Vagina (tissue), 2 donors: ENCODE data around the gene WNK2. TPM values are rescaled to one million over a fixed set of nuclear protein-coding genes. Genes with fewer than 3 reads are reported as not detected.
A peak's percentile ranks its signal among the peaks of the same experiment; 100 is the strongest.

Experiments used
- DNase-seq, 2 donors: peaks; one replicate each; pipeline ENCODE4 v3.0.0-alpha.2; 2017; ENCODE audit errors: extremely low spot score in 2 of 2
- H3K27ac ChIP-seq: fragments of 200-600 bp; sonication (generic); one replicate; pipeline ENCODE4 v1.5.1; 2019
- H3K27me3 ChIP-seq: fragments of 200-600 bp; sonication (generic); one replicate; pipeline ENCODE4 v1.5.1; 2019
- H3K36me3 ChIP-seq, 2 donors: fragments of 200-600 bp; sonication (generic); one replicate each; pipeline ENCODE4 v1.5.1; 2017 to 2019
- H3K4me1 ChIP-seq: fragments of 200-600 bp; sonication (generic); one replicate; pipeline ENCODE4 v1.5.1; 2019
- H3K4me3 ChIP-seq, 2 donors: fragments of 200-600 bp; sonication (generic); 1 replicate in 1 of 2; 2 replicates in 1 of 2; pipeline ENCODE4 v1.5.1; 2016 to 2019
- H3K9me3 ChIP-seq: fragments of 200-600 bp; sonication (generic); one replicate; pipeline ENCODE4 v1.5.1; 2019
- CTCF ChIP-seq, 3 experiments: fragments of 450-650 bp in 2 of 3; fragments of 200-600 bp in 1 of 3; sonication (generic) in 1 of 3; IDR thresholded peaks; one replicate each; pipeline ENCODE4 v1.5.1; 2017 to 2019; ENCODE audit warnings: antibody characterized with exemption in 3 of 3, mild to moderate bottlenecking in 2 of 3, moderate library complexity in 2 of 3
- POLR2A ChIP-seq, 2 donors: fragments of 450-650 bp; IDR thresholded peaks; one replicate each; pipeline ENCODE4 v1.6.1; 2017; ENCODE audit warnings: antibody characterized with exemption in 2 of 2, mild to moderate bottlenecking in 2 of 2, moderate library complexity in 2 of 2
- POLR2AphosphoS5 ChIP-seq, 2 donors: sonication (generic); formaldehyde crosslinking; IDR thresholded peaks; one replicate each; pipeline ENCODE4 v1.9.0; 2017; ENCODE audit warnings: antibody characterized with exemption in 2 of 2, mild to moderate bottlenecking in 2 of 2, low read depth in 1 of 2; ENCODE audit not compliant: insufficient read depth in 1 of 2
- intact Hi-C: fragments of 100-400 bp; cut with DNase I; formaldehyde crosslinking; loops from one replicate; pipeline ENCODE4 v1.15.1; 2023
- total RNA-seq: library from RNA; depleted of rRNA; stranded (reverse); fragments of >200 nt; gene quantifications from one replicate; pipeline ENCODE4 v1.2.3, GENCODE V29; 2016

The WNK2 gene
- total RNA-seq, 1 donor from 2014 or later = 24.8 TPM

GRCh38 chr9:93306081-93306480 lies 122.1 kb downstream of the WNK2 start:
- Histone ChIP-seq H3K4me3 (no peak overlapping the region), H3K9me3 (no peaks in the 10 kb centered on the region), H3K27ac (no peak overlapping the region), H3K36me3 (no peaks in the 10 kb centered on the region), H3K4me1 (no peaks in the 10 kb centered on the region), H3K27me3 (no peaks in the 10 kb centered on the region)
- peak; percentile 34 to 65 for DNase-seq
- intact Hi-C loops = loop anchor here (2.0 kb wide), 1 partner anchor 147 kb away; no protein-coding TSS in a partner anchor
- TF ChIP-seq POLR2A (IDR thresholded peaks at IDR 0.05) (no peak), CTCF (IDR thresholded peaks at IDR 0.05) (no peak), POLR2AphosphoS5 (IDR thresholded peaks at IDR 0.05; ENCODE audit: insufficient read depth in 1 of 2, low read depth in 1 of 2) (no peak)

GRCh38 chr9:93306579-93307091 lies 122.7 kb downstream of the WNK2 start:
- H3K4me1 ChIP-seq = no peaks in the 10 kb centered on the region
- intact Hi-C loops = loop anchor here (2.0 kb wide), 1 partner anchor 148 kb away; no protein-coding TSS in a partner anchor
- TF ChIP-seq POLR2AphosphoS5 (IDR thresholded peaks at IDR 0.05; ENCODE audit: insufficient read depth in 1 of 2, low read depth in 1 of 2) = no peak
- TF ChIP-seq CTCF (IDR thresholded peaks at IDR 0.05) = no peak
- TF ChIP-seq POLR2A (IDR thresholded peaks at IDR 0.05) = no peak
- H3K9me3 ChIP-seq = no peaks in the 10 kb centered on the region
- H3K27me3 ChIP-seq = no peaks in the 10 kb centered on the region
- DNase-seq = peak; percentile 75 to 87
- H3K4me3 ChIP-seq = no peak overlapping the region
- H3K27ac ChIP-seq = no peak overlapping the region
- no peaks in the 10 kb centered on the region for H3K36me3 ChIP-seq

DNA sequence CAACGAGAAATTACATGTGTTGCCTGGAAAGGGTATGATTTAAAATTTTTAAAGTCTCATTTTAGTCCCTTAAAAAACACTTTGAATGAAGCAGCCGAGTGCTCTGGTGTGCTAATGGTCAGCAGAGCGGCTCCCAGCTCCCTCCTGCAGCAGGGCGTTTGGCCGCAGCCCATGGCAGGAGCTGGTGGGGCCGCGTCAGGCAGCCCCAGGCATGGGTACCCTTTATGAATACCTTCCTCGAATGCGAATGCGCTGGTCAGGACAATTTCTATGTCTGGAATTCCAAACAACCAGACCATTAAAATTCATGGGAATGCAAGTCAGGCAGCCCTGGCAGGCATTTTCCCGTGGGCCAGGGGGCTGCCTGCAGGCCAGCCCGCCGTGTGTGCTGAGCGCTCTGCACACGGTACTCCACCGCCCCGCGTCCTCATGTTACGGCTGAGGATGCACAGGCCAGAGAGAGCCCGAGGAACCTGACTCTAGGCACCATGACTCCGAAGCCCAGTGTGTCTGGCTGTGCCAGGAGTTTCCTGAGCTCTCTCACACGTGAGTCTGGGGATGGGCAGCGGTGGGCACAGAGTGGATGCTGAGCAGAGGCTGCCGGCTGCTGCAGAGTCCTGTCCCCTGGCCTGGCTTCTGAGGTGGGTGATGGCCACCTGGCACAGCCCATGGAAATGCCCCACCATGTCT lies 123.7 kb downstream of the WNK2 start:
- no peak overlapping the region for H3K27ac ChIP-seq
- intact Hi-C loops = loop anchor here (2.0 kb wide), 1 partner anchor 149 kb away; no protein-coding TSS in a partner anchor
- TF ChIP-seq POLR2A (IDR thresholded peaks at IDR 0.05) (no peak), CTCF (IDR thresholded peaks at IDR 0.05) (no peak), POLR2AphosphoS5 (IDR thresholded peaks at IDR 0.05; ENCODE audit: insufficient read depth in 1 of 2, low read depth in 1 of 2) (no peak)
- H3K27me3 ChIP-seq = no peaks in the 10 kb centered on the region
- H3K4me1 ChIP-seq = peaks cover 2% of the 10 kb centered on the region
- DNase-seq = peak; percentile 27 to 67
- no peaks in the 10 kb centered on the region for H3K36me3 ChIP-seq
- H3K4me3 ChIP-seq = no peak overlapping the region
- no peaks in the 10 kb centered on the region for H3K9me3 ChIP-seq

DNA sequence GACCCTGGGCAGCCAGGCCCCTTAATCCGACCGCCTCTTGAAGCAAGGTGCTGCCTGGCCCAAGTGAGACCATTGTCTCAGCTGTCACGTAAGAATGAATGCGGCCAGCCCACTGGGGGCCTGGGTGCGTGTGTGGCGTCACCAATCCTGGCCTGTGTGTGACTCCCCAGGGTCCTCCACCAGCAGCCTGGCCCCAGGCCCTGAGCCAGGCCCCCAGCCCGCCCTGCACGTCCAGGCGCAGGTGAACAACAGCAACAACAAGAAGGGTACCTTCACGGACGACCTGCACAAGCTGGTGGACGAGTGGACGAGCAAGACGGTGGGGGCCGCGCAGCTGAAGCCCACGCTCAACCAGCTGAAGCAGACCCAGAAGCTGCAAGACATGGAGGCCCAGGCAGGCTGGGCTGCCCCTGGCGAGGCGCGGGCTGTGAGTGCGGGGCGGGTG lies 124.2 kb downstream of the WNK2 start:
- H3K27me3 ChIP-seq = no peaks in the 10 kb centered on the region
- peaks cover 7% of the 10 kb centered on the region for H3K4me1 ChIP-seq
- intact Hi-C loops = no loop called here
- no peak for TF ChIP-seq POLR2A (IDR thresholded peaks at IDR 0.05)
- DNase-seq = no peak
- H3K9me3 ChIP-seq = no peaks in the 10 kb centered on the region
- no peak overlapping the region for H3K4me3 ChIP-seq
- H3K27ac ChIP-seq = no peak overlapping the region
- H3K36me3 ChIP-seq = no peaks in the 10 kb centered on the region

GRCh38 chr9:93308676-93309075 lies 124.7 kb downstream of the WNK2 start:
- peaks cover 7% of the 10 kb centered on the region for H3K4me1 ChIP-seq
- H3K27ac ChIP-seq = no peak overlapping the region
- no peaks in the 10 kb centered on the region for H3K9me3 ChIP-seq
- H3K36me3 ChIP-seq = no peaks in the 10 kb centered on the region
- H3K4me3 ChIP-seq = no peak overlapping the region
- no peak for DNase-seq
- TF ChIP-seq CTCF (IDR thresholded peaks at IDR 0.05) (no peak), POLR2AphosphoS5 (IDR thresholded peaks at IDR 0.05; ENCODE audit: insufficient read depth in 1 of 2, low read depth in 1 of 2) (no peak)
- H3K27me3 ChIP-seq = no peaks in the 10 kb centered on the region
- intact Hi-C loops = no loop called here
